GM19240 (cell line): ENCODE measurements around the gene FADS3.

Source experiments
- DNase-seq: peaks from one replicate; pipeline ENCODE4 v3.0.0; 2011; ENCODE audit warnings: low spot score; ENCODE audit not compliant: insufficient read length

The FADS3 gene

DNA sequence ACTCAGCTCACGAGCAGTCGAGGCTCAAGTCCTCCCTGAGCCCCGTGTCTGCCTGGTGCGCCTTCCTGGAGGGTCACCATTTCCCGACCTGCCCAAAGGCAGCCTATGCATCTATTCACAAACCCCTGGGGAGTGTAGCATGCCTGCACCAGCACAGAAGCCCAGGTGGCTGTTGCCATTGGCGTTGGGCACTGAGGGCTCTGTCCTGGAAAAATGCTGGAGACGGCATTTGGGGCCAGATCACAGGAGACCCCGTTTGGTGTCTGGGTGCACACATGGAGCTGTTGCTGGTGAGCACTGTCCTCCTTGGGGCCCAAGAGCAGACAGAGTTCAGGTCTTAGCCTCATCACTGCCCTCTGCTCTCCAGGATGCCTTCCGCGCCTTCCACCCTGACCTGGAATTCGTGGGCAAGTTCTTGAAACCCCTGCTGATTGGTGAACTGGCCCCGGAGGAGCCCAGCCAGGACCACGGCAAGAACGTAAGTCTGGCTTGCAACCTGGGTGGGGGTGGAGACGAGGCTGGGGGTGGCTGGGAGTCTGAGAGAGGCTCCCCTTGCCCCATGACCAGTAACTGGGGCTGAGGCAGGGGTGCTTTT, 53.8 kb downstream of the FADS3 start:
- DNase-seq = no peak

DNA sequence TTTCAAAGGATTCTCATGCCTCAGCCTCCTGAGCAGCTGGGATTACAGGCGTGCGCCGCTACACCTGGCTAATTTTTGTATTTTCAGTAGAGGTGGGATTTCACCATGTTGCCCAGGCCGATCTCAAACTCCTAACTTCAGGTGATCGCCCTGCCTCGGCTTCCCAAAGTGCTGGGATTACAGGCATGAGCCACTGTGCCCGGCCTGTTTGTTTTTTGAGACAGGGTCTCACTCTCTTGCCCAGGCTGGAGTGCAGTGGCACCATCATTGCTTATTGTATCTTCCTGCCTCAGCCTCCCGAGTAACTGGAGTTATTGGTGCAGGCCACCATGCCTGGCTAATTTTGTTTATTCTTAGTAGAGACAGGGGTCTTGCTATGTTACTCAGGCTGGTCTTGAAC, 55.2 kb downstream of the FADS3 start:
- no peak for DNase-seq

DNA sequence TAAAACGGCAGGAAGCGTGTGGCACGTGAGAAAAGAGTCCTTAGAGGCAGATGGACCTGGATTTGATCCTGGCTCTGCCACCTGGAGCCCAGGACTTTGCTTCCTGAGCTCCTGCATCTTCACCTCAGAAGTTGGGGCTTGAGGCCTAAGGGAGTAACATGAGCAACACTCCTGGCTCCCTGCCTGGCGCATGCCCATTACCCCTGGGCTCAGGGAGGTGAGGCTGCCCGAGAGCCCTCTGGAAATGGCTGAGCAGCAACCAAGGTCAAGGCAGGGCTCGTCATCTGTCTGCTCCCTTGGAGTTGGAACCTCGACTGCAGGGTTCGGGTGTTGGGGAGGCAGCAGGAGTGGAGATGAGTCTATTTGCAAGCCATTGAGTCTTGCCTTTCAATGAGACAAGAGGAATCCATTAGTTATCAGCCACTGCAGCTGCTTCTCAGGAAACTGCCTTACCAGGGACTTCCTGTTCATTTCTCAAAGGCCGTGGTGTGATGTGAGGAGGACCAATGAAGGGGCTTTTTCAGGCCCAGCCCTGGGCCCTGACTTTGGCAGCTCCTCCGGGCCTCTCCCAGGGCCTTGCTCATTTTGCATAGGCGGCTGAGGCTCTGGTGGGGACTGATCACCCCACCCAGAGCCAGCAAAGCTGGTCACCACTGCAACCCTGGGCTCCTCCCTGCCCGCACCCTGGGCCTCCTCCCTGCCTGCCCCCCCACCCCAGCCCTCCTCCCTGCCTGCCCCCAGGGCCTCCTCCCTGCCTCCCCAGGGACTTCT, 56.9 kb downstream of the FADS3 start:
- DNase-seq = peak; percentile 77

DNA sequence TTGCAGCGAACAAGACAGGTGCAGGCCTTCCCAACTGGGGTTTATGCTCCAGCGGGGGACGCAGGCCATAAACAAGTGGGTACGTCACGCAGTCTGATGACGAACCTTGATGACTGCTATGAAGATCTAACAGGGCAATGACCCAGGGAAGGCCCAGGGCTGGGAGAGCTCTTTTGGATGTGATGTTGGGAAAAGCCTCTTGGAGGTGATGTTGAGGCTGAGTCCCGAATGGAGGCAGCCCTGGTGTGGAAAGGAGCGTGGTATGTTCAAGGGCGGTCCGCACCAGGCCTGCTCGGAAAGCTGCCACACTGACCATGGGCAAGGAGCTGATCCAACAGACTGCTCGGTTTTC, 57.4 kb downstream of the FADS3 start:
- DNase-seq = no peak

DNA sequence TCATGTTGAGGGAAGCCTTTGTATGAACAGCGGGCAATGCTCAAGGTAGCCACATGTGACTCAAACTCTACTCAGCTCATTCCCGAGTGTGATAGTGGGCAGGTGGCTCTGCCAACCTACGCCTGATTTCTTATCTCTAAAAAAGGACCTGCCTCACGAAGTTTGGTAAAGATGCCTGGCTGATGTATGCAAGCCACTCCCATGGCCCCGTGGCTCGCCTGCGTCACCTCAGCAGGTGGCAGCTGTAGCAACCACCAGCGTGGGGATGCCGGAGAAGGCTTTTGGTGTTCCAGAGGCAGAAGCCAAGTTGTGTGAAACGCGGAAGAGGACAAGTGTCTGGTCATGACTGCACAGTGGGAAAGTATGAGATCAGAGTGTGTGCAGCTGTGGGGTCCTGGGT, 57.9 kb downstream of the FADS3 start:
- DNase-seq = no peak

DNA sequence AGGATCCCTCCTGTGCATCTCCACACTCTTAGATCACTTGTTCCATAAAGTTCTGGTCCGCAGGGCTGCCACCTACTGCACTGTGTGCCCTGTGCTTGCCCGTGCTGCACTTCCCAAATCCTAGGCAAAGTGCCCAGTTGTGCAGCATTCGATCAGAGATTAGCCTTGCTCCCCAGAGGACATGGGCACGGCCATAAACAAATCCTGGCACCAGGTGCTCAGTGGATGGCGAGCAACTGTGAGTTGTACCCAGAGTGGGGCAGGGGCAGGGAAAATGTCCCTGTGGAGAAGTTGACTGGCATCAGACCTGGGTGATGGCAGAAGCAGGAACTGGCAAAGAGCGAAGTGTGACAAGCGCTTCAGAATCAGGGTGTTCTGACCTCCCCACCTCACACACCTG, 58.6 kb downstream of the FADS3 start:
- DNase-seq = no peak

DNA sequence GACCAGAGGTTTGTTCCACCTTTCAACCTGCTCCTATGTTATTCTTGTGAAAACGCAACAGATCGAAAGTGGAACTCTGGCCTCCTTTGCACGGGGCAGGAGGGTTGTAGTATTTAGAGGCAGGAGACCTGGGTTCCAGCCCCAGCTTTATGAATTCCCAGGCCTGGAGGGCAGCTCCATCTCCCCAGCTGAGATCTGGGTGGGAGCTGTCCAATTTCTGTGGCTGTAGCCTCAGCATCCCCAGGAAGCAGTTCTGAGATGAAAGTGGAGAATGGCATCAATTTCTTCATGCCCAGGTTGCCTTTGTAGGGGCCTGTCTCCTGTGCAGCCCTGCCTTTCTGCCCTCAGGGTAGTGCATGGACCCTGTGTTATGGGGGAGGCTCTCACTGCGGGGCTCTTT, 59.1 kb downstream of the FADS3 start:
- DNase-seq = no peak

DNA sequence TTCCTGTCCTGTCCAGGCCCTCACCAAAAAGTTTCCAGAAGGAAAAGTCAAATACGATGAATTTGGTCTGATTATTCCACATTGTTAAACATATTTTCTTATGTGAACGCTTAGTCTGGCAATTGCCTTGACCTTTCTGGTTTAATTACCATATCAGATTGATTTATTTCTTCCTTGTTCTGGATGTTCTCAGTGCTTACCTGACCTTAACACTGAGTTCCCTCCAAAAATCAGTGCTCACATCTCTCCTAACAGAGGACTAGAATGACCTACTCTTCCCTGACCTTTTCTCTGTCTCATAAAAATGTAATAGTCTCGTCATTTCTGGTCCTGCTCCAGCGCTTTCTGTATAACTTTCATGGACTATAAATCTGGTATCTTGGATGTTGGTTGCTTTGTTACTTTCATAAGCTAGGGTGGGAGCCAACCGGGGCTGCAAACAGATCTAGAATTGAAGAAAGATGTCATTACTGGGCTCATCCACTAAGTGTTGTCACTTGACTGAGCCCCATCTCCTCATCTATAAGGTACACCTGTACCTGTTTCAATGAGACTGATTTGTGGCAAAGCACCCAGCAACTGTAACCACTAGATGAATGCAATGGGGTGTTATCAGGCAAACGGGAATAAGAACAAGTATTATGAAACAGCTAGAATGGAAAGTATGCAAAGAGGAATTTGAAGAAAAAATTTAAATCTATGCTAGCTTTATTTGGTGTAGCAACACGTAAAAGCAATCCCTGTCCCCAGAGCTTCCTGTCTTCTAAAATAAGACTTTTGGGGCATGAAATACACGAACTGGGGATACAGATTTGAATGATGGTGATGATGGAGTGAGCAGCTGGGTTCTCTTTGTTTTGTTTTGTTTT, 60.9 kb downstream of the FADS3 start:
- DNase-seq = no peak

DNA sequence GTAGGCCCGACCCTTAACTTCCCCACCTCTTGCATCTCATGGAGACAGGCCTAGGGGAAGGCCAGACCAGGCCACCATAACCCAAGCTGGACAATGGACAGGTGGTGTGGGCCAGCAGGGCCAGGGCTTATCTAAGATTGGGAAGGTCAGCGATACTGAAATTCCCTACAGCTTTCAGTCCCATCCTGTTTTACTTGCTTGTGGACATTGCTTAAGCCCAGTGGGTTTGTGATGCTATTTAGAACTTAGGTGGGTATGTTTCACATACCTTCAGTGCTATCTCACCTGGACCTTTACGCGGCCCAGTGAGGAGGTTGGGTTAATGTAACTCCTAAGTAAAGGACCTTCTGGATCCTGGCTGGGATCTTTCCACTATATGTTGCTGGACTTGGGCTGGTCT, 61.5 kb downstream of the FADS3 start:
- DNase-seq = no peak

DNA sequence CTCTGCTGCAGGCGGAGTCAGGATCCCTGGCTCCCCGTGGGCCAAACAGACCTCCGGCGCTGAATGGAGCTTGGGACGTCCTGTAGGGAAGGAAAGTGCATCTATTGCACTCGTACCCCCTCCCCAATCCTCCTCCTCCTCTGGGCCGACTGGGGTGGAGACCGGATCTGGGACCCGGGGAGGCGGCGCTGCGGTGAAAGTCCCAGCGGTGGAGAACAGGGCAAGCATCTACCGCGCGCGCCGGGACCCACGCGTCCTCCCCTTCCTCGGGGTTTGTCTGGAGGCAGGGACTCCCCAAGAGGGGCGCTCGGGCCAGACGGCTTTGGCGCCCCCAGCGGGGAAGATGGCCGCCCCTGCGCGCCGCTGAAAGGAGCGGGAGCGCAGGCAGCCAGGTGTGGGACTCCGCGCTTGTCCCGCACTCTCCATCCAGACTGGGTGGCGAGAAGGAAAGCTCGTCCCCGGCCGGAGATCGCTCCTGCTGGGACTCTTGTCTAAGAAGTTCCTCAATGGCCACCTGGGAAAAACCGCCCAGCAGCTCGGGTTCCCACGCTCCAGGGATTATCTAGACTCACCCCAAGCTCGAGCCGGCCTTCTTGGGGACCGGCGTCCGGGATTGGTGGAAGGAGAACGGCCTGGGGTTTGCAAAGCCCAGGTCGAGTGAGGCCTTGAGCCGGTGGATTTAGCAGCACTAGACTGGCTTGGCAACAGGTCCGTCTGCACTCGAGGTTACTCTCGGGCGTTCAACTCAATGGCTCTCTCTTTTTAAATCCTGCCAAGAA, 62.5 kb downstream of the FADS3 start:
- DNase-seq = no peak

DNA sequence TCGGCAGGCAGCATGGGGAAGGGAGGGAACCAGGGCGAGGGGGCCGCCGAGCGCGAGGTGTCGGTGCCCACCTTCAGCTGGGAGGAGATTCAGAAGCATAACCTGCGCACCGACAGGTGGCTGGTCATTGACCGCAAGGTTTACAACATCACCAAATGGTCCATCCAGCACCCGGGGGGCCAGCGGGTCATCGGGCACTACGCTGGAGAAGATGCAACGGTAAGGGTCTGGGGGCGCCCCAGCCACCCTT, 63.0 kb downstream of the FADS3 start:
- no peak for DNase-seq

DNA sequence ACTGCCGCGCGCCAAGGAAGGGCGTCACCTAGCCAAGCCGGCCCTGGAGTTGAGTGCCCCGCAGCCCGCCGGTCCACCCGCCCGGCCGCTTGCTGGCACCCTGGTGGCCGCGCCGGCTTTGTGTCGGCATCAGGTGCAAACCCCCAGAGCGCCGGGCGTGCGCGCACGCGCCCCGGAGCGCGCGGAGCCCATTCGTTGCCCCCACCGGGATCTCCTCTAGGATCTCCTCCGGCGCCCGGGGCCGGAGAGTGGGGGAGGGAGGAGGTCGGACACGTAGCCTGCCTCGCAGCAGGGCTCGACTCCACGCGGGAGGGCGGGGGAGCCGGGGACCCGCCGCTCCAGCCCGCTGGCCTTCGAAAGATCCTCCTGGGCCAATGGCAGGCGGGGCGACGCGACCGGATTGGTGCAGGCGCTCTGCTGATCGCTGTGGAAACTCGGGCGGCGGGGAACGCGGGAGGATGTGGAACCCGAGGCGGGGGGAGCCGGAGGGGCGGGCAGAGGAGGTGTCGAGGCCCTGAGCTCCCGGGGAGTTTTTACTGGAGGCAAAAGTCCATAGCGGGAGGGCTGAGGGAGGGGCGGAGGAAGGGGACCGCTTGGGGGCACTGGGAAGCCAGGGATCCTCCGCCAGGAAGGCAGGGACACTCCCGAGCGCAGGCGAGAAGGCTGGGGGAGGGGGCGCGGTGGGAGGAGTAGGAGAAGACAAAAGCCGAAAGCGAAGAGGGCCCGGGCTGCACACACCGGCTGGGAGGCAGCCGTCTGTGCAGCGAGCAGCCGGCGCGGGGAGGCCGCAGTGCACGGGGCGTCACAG, 63.6 kb downstream of the FADS3 start, which contains the start of gene FADS2:
Gene FADS2, plus strand, starts transcription at position 730 of the 808 bp plus-strand sequence. CDS start 91 bp downstream, outside the sequence.
- DNase-seq = no peak

DNA sequence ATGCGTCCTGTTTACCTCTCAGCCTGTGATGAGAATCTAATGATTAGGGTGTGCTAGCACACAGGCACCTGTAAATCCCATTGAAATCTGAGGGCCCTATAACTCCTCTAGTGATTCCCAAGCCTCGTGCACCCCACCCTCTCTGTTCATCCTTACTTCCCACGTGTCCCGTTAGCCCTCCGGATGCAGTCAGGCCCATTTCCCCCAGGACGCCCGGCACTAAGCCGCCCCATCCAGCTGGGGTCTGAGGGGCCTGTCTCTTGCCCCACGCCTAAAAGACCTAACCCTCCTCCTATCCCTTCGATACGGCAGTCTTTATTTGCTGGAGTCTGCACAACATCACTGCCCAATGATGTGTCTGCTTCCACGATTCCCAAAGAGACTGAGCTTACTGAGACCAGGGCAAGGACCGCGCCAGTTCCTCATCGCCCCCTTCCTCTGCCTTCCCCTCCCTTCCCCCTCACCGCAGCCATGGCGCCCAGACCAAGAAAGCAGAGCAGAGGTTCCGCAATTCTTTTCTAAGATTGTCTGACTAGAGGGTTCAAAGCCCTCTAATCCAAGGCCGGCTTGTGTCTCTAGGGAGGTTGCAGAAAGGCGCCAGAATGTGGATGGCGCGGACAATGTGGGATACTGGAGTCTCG, 64.3 kb downstream of the FADS3 start:
- no peak for DNase-seq
